GM19238 (cell line): ENCODE measurements around the gene GAR1.
"Not testable (repeated sequence)": the region's sequence is repeated elsewhere in the genome, so short reads cannot be mapped to it uniquely, and the experiment has no call there.

Experiments
- DNase-seq: peaks from one replicate; pipeline ENCODE4 v3.0.0; 2011; ENCODE audit warnings: low spot score; ENCODE audit not compliant: insufficient read length

Gene GAR1

DNA sequence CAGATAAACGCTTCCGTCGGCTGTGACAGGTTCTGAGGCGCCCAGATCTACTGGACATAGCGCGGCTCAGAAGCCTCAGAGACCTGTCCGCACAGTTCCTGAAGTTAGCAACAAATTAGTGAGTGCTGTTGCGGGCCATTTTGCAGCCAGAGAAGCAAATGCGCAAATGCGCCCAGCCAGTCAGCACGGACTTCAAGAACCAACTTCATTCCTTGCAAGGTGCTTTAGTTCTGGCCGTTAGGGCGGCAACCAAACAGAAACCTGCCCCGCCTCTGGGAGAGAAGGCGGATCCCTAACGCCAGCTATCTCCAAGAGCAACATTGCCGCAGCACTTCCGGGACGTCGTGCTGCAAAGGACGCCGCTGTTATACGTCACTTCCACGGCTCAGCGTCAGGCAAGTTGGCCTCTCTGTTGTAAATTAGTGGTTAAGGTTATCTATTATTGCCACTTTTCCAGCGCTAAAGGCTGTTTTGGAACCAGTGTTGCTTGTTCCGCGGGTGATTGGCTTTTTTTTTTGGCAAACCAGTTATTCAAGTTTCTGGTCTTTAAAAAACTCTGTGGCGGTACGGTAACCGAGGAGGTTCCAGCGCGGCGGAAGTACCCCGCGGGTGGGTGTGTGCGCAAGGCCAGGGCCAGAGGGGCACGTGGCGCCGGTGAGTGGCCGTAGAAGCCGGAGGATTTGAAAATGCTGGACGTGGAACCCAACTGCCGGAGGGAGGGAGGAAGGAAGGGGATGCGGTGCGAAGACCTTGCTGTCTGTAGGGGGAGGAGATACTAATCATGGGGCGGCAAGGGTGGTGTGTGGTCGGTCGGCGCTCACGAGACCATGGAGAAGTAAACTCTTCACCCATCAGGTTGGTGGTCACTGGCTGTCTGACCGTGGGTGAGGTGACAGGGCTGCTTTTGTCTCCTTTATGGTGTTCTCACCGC, at the start of gene GAR1:
GAR1 (plus strand) TSS at position 612 of the 931 bp plus-strand sequence. CDS start 403 bp downstream, outside the sequence.
- peak; percentile 71 for DNase-seq

DNA sequence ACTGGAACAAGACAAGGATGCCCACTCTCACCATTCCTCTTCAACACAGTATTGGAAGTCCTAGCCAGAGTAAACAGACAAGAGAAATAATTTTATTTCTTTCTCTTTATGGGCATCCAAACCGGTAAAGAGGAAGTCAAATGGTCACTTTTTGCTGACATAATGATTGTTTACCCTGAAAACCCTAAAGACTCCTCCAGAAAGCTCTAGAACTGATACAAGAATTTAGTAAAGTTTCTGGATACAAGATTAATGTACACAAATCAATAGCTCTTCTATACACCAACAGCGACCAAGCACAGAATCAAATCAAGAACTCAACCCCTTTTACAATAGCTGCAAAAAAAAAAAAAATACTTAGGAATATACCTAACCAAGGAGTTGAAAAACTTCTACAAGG, 33.5 kb upstream of the GAR1 start:
- not testable (repeated sequence) for DNase-seq

DNA sequence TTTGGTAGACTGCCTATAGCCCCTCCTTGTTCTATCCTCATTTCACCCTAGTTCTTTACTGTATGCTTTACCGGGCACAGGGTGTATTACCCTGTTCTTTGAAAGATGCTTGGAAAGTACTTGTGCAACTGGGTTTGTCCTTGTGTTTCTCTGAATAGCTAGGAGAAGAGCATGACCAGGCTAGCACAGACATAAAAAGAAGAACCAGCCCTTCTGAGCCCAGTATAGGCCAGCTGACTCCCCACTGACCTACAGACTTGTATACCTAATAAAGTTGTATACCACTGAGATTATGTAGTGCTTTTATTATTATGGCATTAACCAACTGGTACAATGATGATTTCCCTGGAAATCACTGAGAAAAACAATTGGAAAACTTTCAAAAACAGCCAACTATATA, 28.7 kb upstream of the GAR1 start:
- no peak for DNase-seq

DNA sequence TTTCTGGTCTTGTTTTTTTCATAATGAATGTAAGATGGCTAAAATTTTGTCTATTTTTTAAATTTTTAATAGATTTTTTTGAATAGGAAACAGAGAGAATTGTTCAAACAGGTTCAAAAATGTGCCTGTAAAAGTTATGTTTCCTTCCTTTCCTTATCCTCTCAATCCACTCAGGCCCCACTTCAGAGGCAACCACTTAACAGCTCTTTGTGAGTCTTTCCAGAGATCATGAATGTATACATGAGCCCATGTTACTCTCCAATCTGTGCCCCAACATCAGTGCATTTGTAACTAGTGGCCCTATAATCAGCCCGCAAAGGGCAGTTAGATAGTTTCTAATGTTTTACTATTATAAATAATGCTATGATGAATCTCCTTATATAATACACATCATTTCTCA, 27.8 kb upstream of the GAR1 start:
- DNase-seq = no peak

DNA sequence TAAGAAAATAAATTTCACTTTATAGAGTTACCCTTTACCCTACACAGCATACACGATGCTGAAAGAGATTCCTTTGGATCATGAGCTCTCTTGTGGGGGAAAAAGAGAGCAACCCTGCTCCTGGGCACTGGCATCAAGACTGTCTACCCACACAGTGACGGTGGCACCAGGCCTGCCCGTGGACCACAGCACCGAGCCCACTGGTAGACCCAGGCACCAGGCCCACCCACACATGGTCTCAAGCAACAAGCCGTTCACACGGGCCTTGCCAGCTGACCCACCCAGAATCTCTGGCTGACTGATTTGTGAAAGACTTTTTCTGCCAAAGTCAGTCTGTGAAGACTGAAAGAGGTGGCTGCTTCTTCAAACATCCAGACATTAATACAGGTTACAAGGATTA, 20.5 kb upstream of the GAR1 start:
- DNase-seq = no peak

DNA sequence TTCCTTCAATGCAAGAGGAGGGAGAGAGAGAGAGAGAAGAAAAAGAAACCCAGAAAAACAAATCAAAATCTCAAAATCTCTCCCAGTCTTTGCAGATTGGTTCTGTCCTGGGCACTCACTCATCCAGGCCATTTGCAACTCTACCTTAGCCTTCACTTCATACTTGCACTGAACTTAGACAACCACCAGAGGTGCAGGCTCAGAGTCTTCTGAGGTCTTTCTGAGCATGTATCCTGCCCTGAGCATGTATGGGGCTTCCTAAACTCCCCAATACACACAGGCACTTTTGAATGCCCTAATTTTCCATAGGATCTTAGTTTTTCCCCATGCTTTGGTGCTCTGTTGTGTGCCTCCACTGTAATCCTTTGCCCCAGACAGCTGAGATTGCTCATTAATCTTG, 16.7 kb upstream of the GAR1 start:
- DNase-seq = no peak

DNA sequence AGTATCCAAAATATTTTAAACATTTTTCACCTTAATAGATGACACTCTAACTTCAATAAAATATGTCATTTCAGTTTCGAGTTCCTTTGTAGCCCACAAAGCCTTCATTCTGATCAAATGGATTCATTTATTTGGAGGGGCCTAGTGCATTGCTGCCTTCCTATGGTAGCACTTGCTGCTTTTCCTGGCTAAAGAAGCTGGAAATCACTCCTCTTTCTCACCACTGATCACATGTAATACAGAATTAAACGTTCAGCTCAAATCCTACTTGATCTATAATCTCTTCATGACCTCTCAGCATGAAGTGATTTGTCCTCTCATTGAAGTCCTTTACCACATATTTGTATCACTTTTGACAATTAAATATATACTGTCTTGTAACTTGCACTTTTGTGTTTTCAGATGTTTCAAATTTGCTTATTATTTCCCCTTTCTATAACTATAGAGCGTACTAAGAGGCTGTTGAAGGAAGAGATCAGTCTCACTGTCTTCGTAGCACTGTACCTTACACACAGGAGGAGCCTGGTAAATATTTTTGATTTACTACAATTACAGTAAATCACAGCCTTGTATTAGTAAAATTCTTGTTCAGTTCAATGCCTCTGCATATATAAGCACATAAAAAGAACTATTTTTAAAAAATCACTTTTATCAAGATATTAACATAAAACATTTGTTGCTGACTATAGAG, 14.3 kb upstream of the GAR1 start:
- no peak for DNase-seq

DNA sequence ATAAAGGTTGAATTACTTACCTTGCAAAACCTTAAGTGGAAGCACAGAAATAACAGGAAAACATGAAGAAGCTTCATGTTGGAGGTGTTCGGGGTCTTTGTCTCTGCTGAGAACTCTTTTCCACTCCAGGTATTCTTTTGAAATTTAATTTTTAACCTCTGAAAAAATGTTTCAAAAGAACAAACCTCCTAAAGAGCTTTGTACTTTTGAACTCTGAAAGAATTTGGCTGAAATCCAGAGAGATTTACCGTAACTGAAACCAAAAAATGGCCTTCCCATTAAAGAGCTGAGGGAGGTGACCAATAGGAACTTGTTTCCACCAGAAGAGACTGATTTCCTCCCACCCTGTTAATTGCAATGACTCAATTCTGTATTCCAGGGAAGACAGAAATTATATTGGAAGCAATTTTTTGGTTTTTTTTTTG, 13.7 kb upstream of the GAR1 start, which contains the start of gene CFI:
CFI (minus strand) TSS at position 105 of the 425 bp plus-strand sequence; CDS start at position 77, 28 bp downstream.
- no peak for DNase-seq

DNA sequence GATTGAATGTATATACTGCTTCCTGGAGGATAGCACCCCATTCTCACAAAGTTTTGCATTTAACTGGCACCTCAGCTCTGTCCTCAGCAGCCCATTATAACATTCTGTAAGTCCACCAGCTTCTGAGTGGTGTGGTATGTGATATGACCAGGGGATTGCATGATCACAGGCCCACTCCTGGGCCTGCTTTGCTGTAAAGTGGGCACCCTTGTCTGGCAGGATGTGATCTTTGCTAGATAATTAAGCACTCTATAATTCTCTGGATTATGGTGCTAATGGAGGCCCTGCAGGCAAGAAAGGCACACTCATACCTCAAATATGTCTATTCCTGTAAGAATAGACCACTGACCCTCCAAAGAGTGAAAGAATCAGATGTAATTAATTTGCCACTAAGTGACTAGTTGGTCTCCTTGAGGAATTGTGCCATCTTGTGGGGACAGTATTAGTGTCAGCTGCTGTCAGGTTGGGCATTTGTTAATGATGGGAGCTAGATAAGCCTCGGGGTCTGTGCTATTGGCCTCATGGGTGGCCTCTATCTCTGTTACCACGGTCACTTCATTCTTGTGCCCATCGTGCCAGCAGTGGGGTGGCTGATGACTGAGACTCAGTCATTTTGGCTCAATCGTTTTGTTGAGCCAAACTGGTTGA, 11.5 kb upstream of the GAR1 start:
- DNase-seq = no peak

DNA sequence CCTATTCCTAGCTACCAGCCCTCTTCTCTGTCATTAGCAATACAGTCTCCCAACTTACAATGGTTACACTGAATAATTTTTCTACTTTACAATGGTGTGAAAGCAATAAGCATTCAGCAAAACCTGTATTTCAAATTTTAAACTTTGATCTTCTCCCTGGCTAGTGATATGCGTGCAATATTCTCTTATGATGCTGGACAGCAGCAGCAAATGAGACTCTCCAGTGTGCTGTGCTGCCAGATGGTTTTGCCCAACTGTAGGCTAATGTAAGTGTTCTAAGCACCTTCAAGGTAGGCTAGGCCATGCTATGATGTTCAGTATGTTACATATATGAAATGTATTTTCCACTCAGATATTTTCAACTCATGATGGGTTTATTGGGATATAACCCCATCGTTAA, 5.9 kb upstream of the GAR1 start:
- no peak for DNase-seq

DNA sequence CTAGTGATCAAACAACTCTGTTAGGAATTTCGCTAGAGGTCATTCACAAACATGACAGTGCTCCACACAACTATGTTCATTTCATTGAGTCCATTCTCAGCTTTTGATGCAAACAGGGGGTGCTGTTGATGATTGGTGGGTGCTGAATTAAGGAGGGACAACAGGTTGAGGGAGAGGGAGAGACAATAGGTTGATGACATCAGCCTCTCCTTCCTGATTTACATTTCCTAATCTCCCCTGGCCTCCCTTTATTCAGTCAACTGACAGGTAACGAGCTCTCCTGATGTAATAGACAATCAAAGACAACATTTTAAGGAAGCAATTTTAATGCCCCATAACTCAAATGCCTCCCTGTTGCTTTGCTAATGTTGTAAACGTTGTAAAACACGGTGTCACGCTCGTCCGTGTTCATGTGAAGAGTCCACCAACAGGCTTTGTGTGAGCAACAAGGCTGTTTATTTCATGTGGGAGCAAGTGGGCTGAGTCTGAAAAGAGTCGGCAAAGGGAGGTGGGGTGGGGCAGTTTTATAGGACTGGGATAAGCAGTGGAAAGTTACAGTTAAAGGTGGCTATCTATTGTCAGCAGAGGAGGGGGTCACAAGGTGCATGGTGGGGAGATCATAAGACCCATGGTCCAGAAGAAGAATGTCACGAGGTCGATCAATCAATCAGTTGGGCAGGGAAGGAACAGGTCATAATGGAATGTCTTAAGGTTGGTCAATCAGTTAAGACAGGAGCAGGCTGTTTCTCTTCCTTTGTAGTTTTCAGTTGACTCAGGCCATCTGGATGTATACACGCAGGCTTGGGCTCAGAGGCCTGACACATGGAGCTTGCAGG, 4.8 kb upstream of the GAR1 start:
- DNase-seq = no peak

DNA sequence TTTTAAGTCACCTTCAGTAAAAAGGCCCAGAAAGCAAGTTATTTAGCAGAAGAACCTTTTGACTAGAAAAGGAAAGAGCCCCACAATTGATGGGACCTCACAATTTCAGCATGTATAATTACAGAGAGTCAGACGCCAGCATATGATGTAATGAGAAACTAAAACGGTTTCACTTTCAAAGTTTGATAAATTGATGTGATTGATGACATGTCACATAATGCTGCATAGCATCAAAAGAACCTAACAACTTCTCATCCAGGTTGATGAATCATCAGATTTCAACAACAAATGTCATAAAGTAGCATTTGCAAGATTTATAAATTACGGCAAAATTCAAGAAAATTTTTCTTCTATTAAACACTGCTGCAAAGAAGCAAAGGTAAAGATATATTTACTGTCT, 3.9 kb upstream of the GAR1 start:
- DNase-seq = no peak

DNA sequence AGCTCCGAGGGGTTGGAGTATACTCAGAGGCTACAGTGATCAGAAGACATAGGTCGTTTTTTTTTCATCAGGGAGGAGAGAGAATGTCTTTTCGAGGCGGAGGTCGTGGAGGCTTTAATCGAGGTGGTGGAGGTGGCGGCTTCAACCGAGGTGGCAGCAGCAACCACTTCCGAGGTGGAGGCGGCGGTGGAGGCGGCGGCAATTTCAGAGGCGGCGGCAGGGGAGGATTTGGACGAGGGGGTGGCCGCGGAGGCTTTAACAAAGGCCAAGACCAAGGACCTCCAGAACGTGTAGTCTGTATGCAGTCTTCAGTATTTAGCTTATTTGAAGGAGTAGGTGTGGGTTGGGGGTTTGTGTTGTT, 500 bp downstream of the GAR1 start:
- no peak for DNase-seq

DNA sequence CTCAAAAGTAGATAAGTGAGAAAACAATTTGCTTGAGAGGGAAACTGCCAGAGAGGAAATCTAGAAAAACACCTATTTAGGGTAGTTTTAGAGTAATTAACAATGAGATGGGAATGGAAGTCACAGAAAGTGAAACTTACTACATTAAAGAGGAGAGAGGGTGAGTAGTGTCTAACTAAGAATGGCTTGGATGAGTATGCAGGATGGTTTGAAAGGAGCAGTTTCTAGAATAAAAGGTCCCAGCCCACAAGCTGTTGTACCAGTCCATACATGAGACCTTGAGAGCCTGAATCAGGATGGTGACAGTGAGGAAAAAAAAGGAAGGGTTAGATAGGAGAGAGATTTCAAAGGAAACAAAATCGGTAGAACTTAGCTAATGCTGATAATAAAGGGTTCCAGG, 1.3 kb downstream of the GAR1 start:
- DNase-seq = no peak

DNA sequence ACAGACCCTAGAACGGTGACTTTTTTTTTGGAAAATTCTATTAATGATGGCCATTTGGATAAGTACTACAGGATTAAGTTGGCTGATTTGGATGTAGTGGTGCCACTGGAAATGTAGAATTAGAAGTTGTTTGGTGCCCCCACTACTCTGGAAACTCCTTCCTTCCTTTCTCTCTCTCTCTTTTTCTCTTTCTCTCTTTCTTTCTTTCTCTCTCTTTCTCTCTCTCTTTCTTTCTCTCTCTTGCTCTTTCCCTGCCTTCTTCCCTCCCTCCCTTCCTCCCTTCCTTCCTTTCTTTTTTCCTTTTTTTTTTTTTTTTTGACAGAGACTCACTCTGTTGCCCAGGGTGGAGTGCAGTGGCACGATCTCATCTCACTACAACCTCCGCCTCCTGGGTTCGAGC, 2.7 kb downstream of the GAR1 start:
- DNase-seq = no peak

DNA sequence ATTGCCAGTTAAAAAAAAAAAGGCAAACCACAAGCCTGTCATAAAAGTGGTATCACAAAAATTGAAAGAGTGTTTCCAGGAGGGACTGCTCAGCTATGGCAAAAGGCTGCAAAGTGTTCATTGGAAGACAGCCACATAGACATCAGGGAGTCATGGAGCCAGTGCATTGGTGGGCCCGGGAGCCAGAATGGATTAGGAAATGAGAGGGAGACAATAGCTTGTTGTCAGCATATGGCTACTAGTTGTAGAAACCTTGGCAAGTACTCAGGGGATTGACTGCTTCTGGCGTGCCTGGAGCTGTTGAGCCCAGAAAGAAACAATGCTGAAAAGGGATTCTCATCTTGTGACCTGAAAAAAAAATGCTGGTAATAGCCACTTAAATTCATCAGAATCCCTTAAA, 5.0 kb downstream of the GAR1 start:
- DNase-seq = no peak

DNA sequence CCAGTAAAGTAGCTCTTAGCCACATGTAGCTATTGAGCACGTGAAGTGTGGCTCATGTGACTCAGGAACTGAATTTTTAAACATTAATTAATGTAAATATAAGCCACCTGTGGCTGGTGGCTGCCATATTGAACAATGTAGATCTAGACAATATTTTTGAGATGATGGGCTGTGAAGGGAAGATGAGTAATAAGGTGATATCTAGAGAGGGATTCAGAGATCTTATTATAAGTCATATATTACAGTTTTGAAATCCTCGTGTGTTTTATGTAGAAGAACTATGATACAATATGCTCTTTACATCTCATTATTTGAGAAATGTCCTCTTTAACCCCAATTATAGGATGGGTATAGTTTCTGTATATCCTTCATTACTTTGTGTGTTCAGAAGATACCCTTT, 5.6 kb downstream of the GAR1 start:
- no peak for DNase-seq

DNA sequence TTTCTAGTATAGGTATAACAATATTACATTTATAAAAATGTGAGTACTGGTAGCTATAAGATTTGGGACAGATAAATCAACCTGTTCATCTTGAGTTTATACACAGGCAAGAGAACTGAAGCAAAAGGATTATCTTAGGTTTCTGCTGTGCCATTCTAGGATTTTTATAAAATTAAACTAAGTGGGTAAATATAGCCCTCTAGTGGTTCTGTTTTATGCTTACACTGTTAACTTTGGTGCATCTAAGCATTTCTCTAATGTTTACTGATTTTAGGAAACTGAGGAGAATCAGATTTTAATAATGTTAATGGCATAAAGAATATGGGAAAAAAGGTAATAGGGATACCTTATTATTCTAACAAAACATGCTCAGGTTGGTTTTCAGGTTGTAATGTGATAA, 11.2 kb downstream of the GAR1 start:
- DNase-seq = no peak

DNA sequence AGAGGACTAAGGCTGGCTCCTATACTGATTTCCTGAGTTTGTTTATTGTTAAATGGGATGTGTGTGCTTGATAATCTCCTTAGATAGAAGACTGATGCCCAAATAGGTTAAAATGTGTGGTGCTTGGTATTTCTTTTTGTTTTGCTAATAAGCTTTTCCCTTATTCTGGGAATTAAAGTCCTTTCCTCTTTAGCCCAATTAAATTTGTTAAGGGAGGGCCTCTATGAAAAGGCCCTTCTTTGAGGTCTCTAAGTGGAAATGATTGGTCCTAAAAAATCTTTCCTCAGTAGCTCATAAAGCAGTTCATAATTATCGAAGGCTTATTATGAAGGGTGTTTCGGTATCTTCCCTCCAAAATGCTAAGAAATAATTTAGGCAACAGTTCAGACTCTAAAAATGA, 12.1 kb downstream of the GAR1 start, which contains the start of gene RRH:
RRH (plus strand) TSS at position 301 of the 400 bp plus-strand sequence; CDS start at position 357, 56 bp downstream.
- no peak for DNase-seq

DNA sequence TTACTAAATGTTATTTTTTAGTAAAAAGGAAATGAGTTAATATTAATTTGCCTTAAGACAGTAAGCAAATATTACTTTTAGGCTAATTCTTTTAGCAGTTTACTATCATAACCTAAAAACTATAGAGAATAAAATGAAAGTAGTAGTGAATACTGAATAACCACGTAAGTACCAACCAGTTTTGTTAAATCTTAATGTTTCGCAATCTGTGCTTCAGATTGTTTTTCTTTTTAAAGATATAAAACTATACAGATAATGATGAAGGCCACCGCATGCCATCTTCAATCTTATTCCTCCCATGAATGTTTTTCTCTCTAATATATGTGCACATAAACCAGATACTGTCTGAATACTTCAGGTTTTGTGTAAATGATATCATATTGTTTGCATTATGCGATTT, 18.2 kb downstream of the GAR1 start:
- no peak for DNase-seq

DNA sequence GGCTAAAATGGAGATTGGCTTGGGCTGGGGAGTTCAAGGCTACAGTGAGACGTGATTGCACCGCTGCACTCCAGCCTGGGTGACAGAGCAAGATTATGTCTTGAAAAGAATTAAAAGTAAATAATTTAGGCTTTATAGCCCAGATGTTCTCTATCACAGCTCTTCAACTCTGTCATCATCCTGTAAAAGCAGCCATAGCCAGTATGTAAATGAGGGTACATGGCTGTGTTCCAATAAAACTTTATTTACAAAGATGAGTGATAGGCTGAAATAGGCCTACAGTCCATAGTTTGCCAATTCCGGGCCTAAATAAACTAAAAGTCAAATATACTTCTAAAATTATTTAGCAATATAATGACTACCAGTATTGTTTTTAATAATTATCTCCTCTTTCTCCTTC, 21.4 kb downstream of the GAR1 start:
- no peak for DNase-seq
